Type B pancreatic cell (in vitro differentiated cells): ENCODE results near the gene FAM3B. TPM values are rescaled to one million over a fixed set of nuclear protein-coding genes. Genes with fewer than 3 reads are reported as not detected.

ENCODE experiments used
- DNase-seq: peaks from one replicate; pipeline ENCODE4 v3.0.0; 2021; ENCODE audit warnings: mixed read lengths; ENCODE audit not compliant: unreplicated experiment; ENCODE audit errors: extremely low spot score
- H3K27ac Mint-ChIP-seq: 2 replicates; pipeline ENCODE4 v1.8.0; 2021; ENCODE audit warnings: mild to moderate bottlenecking, mixed read lengths
- H3K27me3 Mint-ChIP-seq: 2 replicates; pipeline ENCODE4 v1.8.0; 2021; ENCODE audit warnings: mixed read lengths
- H3K36me3 Mint-ChIP-seq: 2 replicates; pipeline ENCODE4 v1.8.0; 2021; ENCODE audit warnings: mixed read lengths
- H3K4me1 Mint-ChIP-seq: one replicate; pipeline ENCODE4 v1.8.0; 2021; ENCODE audit warnings: mixed read lengths; ENCODE audit not compliant: unreplicated experiment
- H3K4me3 Mint-ChIP-seq: 2 replicates; pipeline ENCODE4 v1.8.0; 2021; ENCODE audit warnings: mild to moderate bottlenecking, mixed read lengths
- H3K9me3 Mint-ChIP-seq: 2 replicates; pipeline ENCODE4 v1.8.0; 2021; ENCODE audit warnings: mixed read lengths
- CTCF ChIP-seq: fragments of 200-600 bp; sonication (generic); conservative IDR thresholded peaks from 2 replicates; pipeline ENCODE4 v1.5.0; 2021; ENCODE audit warnings: antibody characterized with exemption, mild to moderate bottlenecking
- total RNA-seq: library from RNA; stranded (reverse); gene quantifications from 2 replicates; pipeline ENCODE4 v1.2.1, GENCODE V29; 2021; ENCODE audit warnings: low replicate concordance

Gene FAM3B
- total RNA-seq, 1 donor from 2014 or later, result 10.3 TPM

GRCh38 chr21:41388259-41388658, 71.7 kb downstream of the FAM3B start:
- no peak overlapping the region for H3K4me3 Mint-ChIP-seq
- H3K27ac Mint-ChIP-seq, result no peak overlapping the region
- peaks cover 4% of the 10 kb centered on the region for H3K9me3 Mint-ChIP-seq
- no peak for TF ChIP-seq CTCF
- DNase-seq, result no peak
- H3K27me3 Mint-ChIP-seq, result no peaks in the 10 kb centered on the region
- peaks cover 9% of the 10 kb centered on the region for H3K4me1 Mint-ChIP-seq
- no peaks in the 10 kb centered on the region for H3K36me3 Mint-ChIP-seq

- no peak for TF ChIP-seq CTCF
- Mint-ChIP-seq H3K36me3 (no peaks in the 10 kb centered on the region), H3K9me3 (peaks cover 4% of the 10 kb centered on the region), H3K4me3 (no peak overlapping the region), H3K27me3 (no peaks in the 10 kb centered on the region), H3K27ac (no peak overlapping the region), H3K4me1 (peaks cover 9% of the 10 kb centered on the region)
- no peak for DNase-seq
Measured at GRCh38 chr21:41390043-41390639, 73.5 kb downstream of the FAM3B start.

- peaks cover 4% of the 10 kb centered on the region for H3K9me3 Mint-ChIP-seq
- peaks cover 3% of the 10 kb centered on the region for H3K27me3 Mint-ChIP-seq
- no peak overlapping the region for H3K4me3 Mint-ChIP-seq
- DNase-seq, result no peak
- H3K4me1 Mint-ChIP-seq, result peaks cover 4% of the 10 kb centered on the region
- H3K27ac Mint-ChIP-seq, result no peak overlapping the region
- TF ChIP-seq CTCF, result no peak
- no peaks in the 10 kb centered on the region for H3K36me3 Mint-ChIP-seq
Measured at GRCh38 chr21:41393876-41394465, 77.4 kb downstream of the FAM3B start.

- H3K4me3 Mint-ChIP-seq, result no peak overlapping the region
- no peak for DNase-seq
- peaks cover 3% of the 10 kb centered on the region for H3K27me3 Mint-ChIP-seq
- no peak for TF ChIP-seq CTCF
- peaks cover 4% of the 10 kb centered on the region for H3K9me3 Mint-ChIP-seq
- H3K27ac Mint-ChIP-seq, result no peak overlapping the region
- H3K36me3 Mint-ChIP-seq, result no peaks in the 10 kb centered on the region
- peaks cover 4% of the 10 kb centered on the region for H3K4me1 Mint-ChIP-seq
Measured at GRCh38 chr21:41396558-41397075, 80.0 kb downstream of the FAM3B start.

- Mint-ChIP-seq H3K9me3 (peaks cover 4% of the 10 kb centered on the region), H3K4me1 (peaks cover 4% of the 10 kb centered on the region), H3K27me3 (peaks cover 3% of the 10 kb centered on the region), H3K27ac (no peak overlapping the region), H3K4me3 (no peak overlapping the region), H3K36me3 (no peaks in the 10 kb centered on the region)
- DNase-seq, result no peak
- no peak for TF ChIP-seq CTCF
Measured at GRCh38 chr21:41397471-41397891, 80.9 kb downstream of the FAM3B start.
